A673 (cell line): ENCODE measurements around the gene LHFPL2. TPM values are rescaled to one million over a fixed set of nuclear protein-coding genes. Genes with fewer than 3 reads are reported as not detected.

Experiments used
- BruUV-seq: library from RNA; stranded (reverse); fragments of 400-500 nt; replicated peaks from 2 replicates; lab custom pipeline; 2021; lab: Mats Ljungman, UMichigan
- CTCF ChIA-PET: fragments of 300-600 bp; sonication (Branson Sonifier 250); formaldehyde crosslinking; loops from one replicate; lab custom pipeline; 2022; ENCODE audit warnings: antibody characterized with exemption; lab: Charles Lee
- POLR2A ChIA-PET: fragments of 300-600 bp; sonication (Branson Sonifier 250); formaldehyde crosslinking; loops from one replicate; lab custom pipeline; 2022; ENCODE audit warnings: antibody characterized with exemption; ENCODE audit not compliant: low non-redundant PET; lab: Charles Lee
- DNase-seq: peaks from one replicate; pipeline ENCODE4 v3.0.0-alpha.2; 2015; ENCODE audit warnings: low spot score
- H3K27ac ChIP-seq: fragments of 200-600 bp; sonication (generic); 2 replicates; pipeline ENCODE4 v1.5.1; 2016; ENCODE audit warnings: mixed run types, low read depth, mild to moderate bottlenecking, mixed read lengths, antibody characterized with exemption, low read length; ENCODE audit not compliant: poor library complexity, severe bottlenecking
- H3K27me3 ChIP-seq: fragments of 200-600 bp; sonication (generic); replicated peaks from 2 replicates; pipeline ENCODE4 v1.6.1; 2017; ENCODE audit warnings: mixed run types, low read depth, mild to moderate bottlenecking, mixed read lengths, antibody characterized with exemption, low read length; ENCODE audit not compliant: insufficient read depth, poor library complexity
- H3K36me3 ChIP-seq: fragments of 200-600 bp; sonication (generic); 2 replicates; pipeline ENCODE4 v1.6.1; 2016; ENCODE audit warnings: mixed run types, mild to moderate bottlenecking, mixed read lengths, antibody characterized with exemption, low read length; ENCODE audit not compliant: insufficient read depth, poor library complexity, severe bottlenecking
- H3K4me1 ChIP-seq: fragments of 200-600 bp; sonication (generic); 2 replicates; pipeline ENCODE4 v1.6.1; 2017; ENCODE audit warnings: mixed run types, mild to moderate bottlenecking, mixed read lengths, antibody characterized with exemption, low read length; ENCODE audit not compliant: insufficient read depth, poor library complexity, severe bottlenecking
- H3K4me3 ChIP-seq: fragments of 200-600 bp; sonication (generic); 2 replicates; pipeline ENCODE4 v1.5.1; 2016; ENCODE audit warnings: low read depth, mixed run types, mild to moderate bottlenecking, mixed read lengths, low read length; ENCODE audit not compliant: poor library complexity, severe bottlenecking
- H3K9me3 ChIP-seq: fragments of 200-600 bp; sonication (generic); 2 replicates; pipeline ENCODE4 v1.6.1; 2016; ENCODE audit warnings: mixed run types, low read depth, mild to moderate bottlenecking, mixed read lengths, antibody characterized with exemption, low read length; ENCODE audit not compliant: poor library complexity, severe bottlenecking
- EZH2 ChIP-seq: fragments of 200-600 bp; sonication (generic); IDR thresholded peaks from 2 replicates; pipeline ENCODE4 v1.6.1; 2017; ENCODE audit warnings: borderline replicate concordance, low read depth, mild to moderate bottlenecking, mixed read lengths, antibody characterized with exemption, low read length; ENCODE audit not compliant: poor library complexity, severe bottlenecking
- intact Hi-C: fragments of 100-400 bp; cut with micrococcal nuclease; formaldehyde crosslinking; loops from one replicate; pipeline ENCODE4 v1.10.0; 2022; ENCODE audit not compliant: unreplicated experiment
- total RNA-seq: library from RNA; stranded (reverse); gene quantifications from 2 replicates; pipeline ENCODE4 v1.2.3, GENCODE V29; 2021
- TF ChIP-seq, protein P1 (sequence below): fragments of 300-800, 200-600 bp; sonication (generic); conservative IDR thresholded peaks from 2 replicates; pipeline ENCODE4 v1.5.1; 2017; ENCODE audit warnings: low read depth, mild to moderate bottlenecking, antibody characterized with exemption, low read length, moderate library complexity, mixed read lengths

The LHFPL2 gene
- total RNA-seq, 1 experiment from 2014 or later, result 6.2 TPM

DNA sequence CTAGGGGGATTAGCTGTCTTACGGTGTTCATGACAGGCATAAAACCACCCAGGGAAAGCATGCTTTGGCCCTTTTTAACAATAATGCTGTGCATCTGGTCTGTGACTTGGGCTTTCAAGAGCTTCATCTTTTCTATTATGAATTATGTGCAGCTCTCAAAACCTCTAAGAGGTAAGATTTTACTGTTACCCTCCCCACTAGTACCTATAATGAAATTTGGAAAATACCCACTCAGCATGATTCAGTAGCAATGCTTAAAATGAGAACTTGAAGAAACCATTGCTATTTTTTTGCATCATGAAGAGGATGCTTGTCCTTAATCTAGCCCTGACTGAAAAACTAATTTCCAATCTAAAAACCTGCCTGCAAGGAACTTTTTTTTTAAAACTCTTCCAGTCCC lies 5.8 kb upstream of the LHFPL2 start:
- H3K9me3 ChIP-seq, result no peaks in the 10 kb centered on the region
- DNase-seq, result no peak
- ChIA-PET POLR2A (no interaction called here), CTCF (no interaction called here)
- TF ChIP-seq EZH2, result no peak
- TF ChIP-seq, protein P1, sequence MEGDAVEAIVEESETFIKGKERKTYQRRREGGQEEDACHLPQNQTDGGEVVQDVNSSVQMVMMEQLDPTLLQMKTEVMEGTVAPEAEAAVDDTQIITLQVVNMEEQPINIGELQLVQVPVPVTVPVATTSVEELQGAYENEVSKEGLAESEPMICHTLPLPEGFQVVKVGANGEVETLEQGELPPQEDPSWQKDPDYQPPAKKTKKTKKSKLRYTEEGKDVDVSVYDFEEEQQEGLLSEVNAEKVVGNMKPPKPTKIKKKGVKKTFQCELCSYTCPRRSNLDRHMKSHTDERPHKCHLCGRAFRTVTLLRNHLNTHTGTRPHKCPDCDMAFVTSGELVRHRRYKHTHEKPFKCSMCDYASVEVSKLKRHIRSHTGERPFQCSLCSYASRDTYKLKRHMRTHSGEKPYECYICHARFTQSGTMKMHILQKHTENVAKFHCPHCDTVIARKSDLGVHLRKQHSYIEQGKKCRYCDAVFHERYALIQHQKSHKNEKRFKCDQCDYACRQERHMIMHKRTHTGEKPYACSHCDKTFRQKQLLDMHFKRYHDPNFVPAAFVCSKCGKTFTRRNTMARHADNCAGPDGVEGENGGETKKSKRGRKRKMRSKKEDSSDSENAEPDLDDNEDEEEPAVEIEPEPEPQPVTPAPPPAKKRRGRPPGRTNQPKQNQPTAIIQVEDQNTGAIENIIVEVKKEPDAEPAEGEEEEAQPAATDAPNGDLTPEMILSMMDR, result no peak
- no peak overlapping the region for H3K4me3 ChIP-seq
- BruUV-seq, result no TSS peak
- H3K27ac ChIP-seq, result no peak overlapping the region
- intact Hi-C loops, result no loop called here
- H3K4me1 ChIP-seq, result no peaks in the 10 kb centered on the region
- H3K36me3 ChIP-seq, result no peaks in the 10 kb centered on the region
- H3K27me3 ChIP-seq, result no peaks in the 10 kb centered on the region

DNA sequence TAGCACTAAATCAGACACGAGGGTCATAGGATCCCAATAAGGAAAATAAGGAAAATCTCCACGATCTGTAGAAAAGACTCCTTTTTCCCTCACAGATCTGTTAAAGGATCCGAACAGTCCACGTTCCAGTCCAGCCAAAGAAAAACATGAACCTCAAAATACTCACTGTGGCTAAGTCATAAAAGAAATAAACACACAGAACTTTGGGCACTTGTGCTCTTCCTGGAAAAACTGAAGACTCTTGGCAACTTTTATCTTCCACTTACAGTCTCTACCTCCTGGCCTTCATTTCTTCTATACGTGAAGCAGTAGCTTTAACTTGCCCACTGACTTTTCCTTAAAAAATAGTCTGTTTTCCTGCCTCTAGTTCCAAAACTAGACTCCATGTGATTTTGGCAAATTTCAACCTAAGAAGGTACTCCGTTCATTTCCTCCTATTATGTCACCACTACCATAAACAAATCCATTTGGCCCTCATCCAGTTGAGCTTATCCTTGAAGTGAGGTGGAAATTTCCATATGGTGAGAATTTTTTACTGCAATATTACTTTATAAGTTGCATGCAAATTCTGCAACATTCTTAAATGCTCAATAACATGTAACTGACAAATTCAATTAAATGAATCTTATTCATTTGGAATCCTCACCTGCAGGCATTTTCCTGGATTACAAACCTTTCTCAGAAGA lies 5.3 kb upstream of the LHFPL2 start:
- CTCF ChIA-PET, result no interaction called here
- no peak overlapping the region for H3K4me3 ChIP-seq
- no peak for TF ChIP-seq EZH2
- TF ChIP-seq, protein P1, result no peak
- no peaks in the 10 kb centered on the region for H3K36me3 ChIP-seq
- DNase-seq, result no peak
- no peaks in the 10 kb centered on the region for H3K4me1 ChIP-seq
- BruUV-seq, result no TSS peak
- POLR2A ChIA-PET, result no interaction called here
- no peaks in the 10 kb centered on the region for H3K27me3 ChIP-seq
- no peaks in the 10 kb centered on the region for H3K9me3 ChIP-seq
- no peak overlapping the region for H3K27ac ChIP-seq
- intact Hi-C loops, result no loop called here

DNA sequence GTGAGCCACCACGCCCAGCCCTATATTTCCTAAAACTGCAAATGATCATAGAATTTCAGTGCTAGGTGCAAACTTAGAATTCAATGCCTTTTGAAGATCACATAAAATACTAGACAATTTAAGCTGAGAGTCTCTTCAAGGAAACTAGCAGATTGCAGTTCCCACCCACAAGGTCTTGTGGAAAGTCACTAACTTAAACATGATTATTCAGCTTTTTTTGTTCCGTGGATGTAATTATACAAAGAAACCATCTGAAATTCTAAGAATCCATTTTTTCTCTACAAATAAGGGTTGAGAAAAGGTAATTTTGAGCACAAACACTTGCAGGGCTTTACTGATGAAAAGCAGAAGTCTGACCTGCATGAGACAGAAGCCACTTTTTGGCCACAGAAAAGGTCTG lies 4.5 kb upstream of the LHFPL2 start:
- H3K36me3 ChIP-seq, result no peaks in the 10 kb centered on the region
- no peaks in the 10 kb centered on the region for H3K27me3 ChIP-seq
- no peak for DNase-seq
- intact Hi-C loops, result no loop called here
- no peaks in the 10 kb centered on the region for H3K9me3 ChIP-seq
- no peak overlapping the region for H3K4me3 ChIP-seq
- BruUV-seq, result no TSS peak
- TF ChIP-seq, protein P1, result no peak
- TF ChIP-seq EZH2, result no peak
- ChIA-PET CTCF (no interaction called here), POLR2A (no interaction called here)
- H3K27ac ChIP-seq, result no peak overlapping the region
- H3K4me1 ChIP-seq, result no peaks in the 10 kb centered on the region
